ENCODE results near the gene KCNJ15. TPM values are rescaled to one million over a fixed set of nuclear protein-coding genes. Genes with fewer than 3 reads are reported as not detected.
"Not testable (repeated sequence)": the region's sequence is repeated elsewhere in the genome, so short reads cannot be mapped to it uniquely, and the experiment has no call there.

Gene KCNJ15
- total RNA-seq, 1 experiment from 2014 or later = not detected

GRCh38 chr21:38227401-38227800, 29.4 kb upstream of the KCNJ15 start:
- Histone ChIP-seq H3K4me1 (ENCODE audit: low read length) (no peaks in the 10 kb centered on the region), H3K27ac (ENCODE audit: low read length) (no peak overlapping the region), H3K4me2 (ENCODE audit: low read depth, low read length, poor library complexity, severe bottlenecking) (no peak overlapping the region), H3K79me2 (ENCODE audit: low read length) (no peaks in the 10 kb centered on the region), H3K9me3 (ENCODE audit: low read length) (peaks cover 44% of the 10 kb centered on the region), H3K4me3 (ENCODE audit: low read length) (no peak overlapping the region), H4K20me1 (ENCODE audit: insufficient read depth, low read depth, low read length) (no peaks in the 10 kb centered on the region), H3K9ac (ENCODE audit: low read length) (no peak overlapping the region), H2AFZ (ENCODE audit: low read length) (no peak overlapping the region), H3K9me2 (replicated peaks; ENCODE audit: insufficient read depth, low read length) (no peaks in the 10 kb centered on the region), H3K36me3 (ENCODE audit: insufficient read depth, low read length) (no peaks in the 10 kb centered on the region), H3K27me3 (ENCODE audit: low read length) (no peaks in the 10 kb centered on the region)
- DNase-seq = no peak

DNA sequence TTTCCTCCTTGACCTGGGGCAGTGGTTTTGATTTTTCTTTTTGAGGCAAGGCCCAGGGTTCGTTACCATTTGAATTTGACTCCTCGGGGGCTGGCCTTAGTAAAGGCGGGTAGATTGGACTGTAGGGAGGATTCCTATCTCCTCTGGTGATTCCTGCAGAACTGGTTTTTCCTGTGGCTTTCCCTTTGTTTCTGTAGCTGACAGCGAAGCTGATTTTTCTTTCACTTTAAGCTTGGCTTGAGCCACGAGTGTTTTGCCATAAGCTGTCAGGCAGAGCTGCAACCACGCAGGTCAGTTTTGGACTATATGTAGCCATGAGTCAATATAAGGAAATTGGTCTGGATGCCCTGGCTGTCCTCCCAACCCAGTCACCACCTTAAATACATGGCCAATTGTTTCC, 28.7 kb upstream of the KCNJ15 start:
- Histone ChIP-seq H3K27me3 (ENCODE audit: low read length) (no peaks in the 10 kb centered on the region), H3K27ac (ENCODE audit: low read length) (no peak overlapping the region), H3K4me1 (ENCODE audit: low read length) (no peaks in the 10 kb centered on the region), H3K9me3 (ENCODE audit: low read length) (peaks cover 44% of the 10 kb centered on the region), H2AFZ (ENCODE audit: low read length) (no peak overlapping the region), H4K20me1 (ENCODE audit: insufficient read depth, low read depth, low read length) (no peaks in the 10 kb centered on the region), H3K79me2 (ENCODE audit: low read length) (no peaks in the 10 kb centered on the region), H3K36me3 (ENCODE audit: insufficient read depth, low read length) (no peaks in the 10 kb centered on the region), H3K4me3 (ENCODE audit: low read length) (no peak overlapping the region), H3K4me2 (ENCODE audit: low read depth, low read length, poor library complexity, severe bottlenecking) (no peak overlapping the region), H3K9ac (ENCODE audit: low read length) (no peak overlapping the region), H3K9me2 (replicated peaks; ENCODE audit: insufficient read depth, low read length) (no peaks in the 10 kb centered on the region)
- no peak for DNase-seq

DNA sequence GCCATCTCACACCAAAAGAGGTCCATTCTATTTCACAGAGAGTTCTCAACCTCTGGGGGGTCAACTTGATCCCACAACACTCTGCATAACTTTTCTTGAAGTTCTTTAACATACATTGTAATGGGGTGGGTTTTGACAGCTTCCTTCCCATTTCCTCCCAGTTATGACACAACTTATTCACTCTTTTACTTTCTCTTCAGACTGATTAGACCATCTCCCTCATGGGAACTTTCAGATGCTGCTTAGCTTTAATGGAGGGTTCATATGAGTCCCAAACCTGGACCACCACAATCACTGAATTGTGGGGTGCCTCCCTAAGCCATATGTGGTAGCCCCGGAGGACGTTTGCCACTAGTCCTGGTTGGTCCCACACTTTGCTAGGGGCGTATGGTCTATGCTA, 28.3 kb upstream of the KCNJ15 start:
- Histone ChIP-seq H3K27me3 (ENCODE audit: low read length) (no peaks in the 10 kb centered on the region), H3K27ac (ENCODE audit: low read length) (no peak overlapping the region), H2AFZ (ENCODE audit: low read length) (no peak overlapping the region), H3K9me2 (replicated peaks; ENCODE audit: insufficient read depth, low read length) (no peaks in the 10 kb centered on the region), H4K20me1 (ENCODE audit: insufficient read depth, low read depth, low read length) (no peaks in the 10 kb centered on the region), H3K9me3 (ENCODE audit: low read length) (peaks cover 41% of the 10 kb centered on the region), H3K4me3 (ENCODE audit: low read length) (no peak overlapping the region), H3K36me3 (ENCODE audit: insufficient read depth, low read length) (no peaks in the 10 kb centered on the region), H3K9ac (ENCODE audit: low read length) (no peak overlapping the region), H3K4me1 (ENCODE audit: low read length) (no peaks in the 10 kb centered on the region), H3K4me2 (ENCODE audit: low read depth, low read length, poor library complexity, severe bottlenecking) (no peak overlapping the region), H3K79me2 (ENCODE audit: low read length) (no peaks in the 10 kb centered on the region)
- no peak for DNase-seq

- Histone ChIP-seq H3K79me2 (ENCODE audit: low read length) (no peaks in the 10 kb centered on the region), H3K36me3 (ENCODE audit: insufficient read depth, low read length) (no peaks in the 10 kb centered on the region), H3K4me1 (ENCODE audit: low read length) (no peaks in the 10 kb centered on the region), H3K4me3 (ENCODE audit: low read length) (no peak overlapping the region), H2AFZ (ENCODE audit: low read length) (no peak overlapping the region), H3K9me2 (replicated peaks; ENCODE audit: insufficient read depth, low read length) (no peaks in the 10 kb centered on the region), H4K20me1 (ENCODE audit: insufficient read depth, low read depth, low read length) (no peaks in the 10 kb centered on the region), H3K9me3 (ENCODE audit: low read length) (peaks cover 34% of the 10 kb centered on the region), H3K27me3 (ENCODE audit: low read length) (no peaks in the 10 kb centered on the region), H3K4me2 (ENCODE audit: low read depth, low read length, poor library complexity, severe bottlenecking) (no peak overlapping the region), H3K27ac (ENCODE audit: low read length) (no peak overlapping the region), H3K9ac (ENCODE audit: low read length) (no peak overlapping the region)
- DNase-seq = peak; percentile 43
These were observed 27.4 kb upstream of the KCNJ15 start for GRCh38 chr21:38229260-38229877.

DNA sequence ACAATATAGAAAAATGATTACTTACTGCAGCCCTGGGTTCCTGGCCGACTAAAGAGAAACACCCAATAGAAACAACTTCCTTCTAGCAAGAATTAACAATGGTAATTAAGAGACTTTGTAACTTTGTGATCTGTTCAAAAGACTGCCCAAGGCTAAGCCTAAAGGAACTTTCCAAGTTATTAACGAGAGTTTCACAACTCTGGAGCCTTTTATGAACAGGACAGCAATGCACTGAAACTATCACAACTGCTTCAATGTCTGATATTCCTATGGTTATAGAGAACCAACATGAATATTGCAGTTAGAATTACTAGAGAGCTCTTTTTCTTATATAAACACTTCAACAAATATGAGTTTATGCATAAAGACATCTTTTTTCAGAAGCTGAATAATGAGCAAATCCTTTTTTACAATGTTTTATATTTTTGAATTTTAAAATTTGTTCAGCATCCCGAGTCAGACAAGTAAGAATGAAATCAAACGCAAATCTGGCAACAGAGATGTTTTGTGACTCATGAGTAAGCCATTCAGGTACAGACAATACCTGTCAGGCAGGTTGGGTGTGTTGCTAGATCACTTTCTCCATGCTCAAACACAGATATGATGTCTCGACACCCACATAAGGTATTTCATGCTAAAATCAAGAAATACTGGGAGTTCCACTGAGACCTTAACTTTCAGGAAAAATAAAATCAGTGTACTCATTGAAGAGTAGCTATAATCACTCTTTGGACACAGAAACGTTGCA, 22.2 kb upstream of the KCNJ15 start:
- Histone ChIP-seq H3K27ac (ENCODE audit: low read length) (no peak overlapping the region), H3K4me2 (ENCODE audit: low read depth, low read length, poor library complexity, severe bottlenecking) (no peak overlapping the region), H3K79me2 (ENCODE audit: low read length) (no peaks in the 10 kb centered on the region), H3K9me2 (replicated peaks; ENCODE audit: insufficient read depth, low read length) (no peaks in the 10 kb centered on the region), H2AFZ (ENCODE audit: low read length) (no peak overlapping the region), H3K4me1 (ENCODE audit: low read length) (no peaks in the 10 kb centered on the region), H3K4me3 (ENCODE audit: low read length) (no peak overlapping the region), H4K20me1 (ENCODE audit: insufficient read depth, low read depth, low read length) (no peaks in the 10 kb centered on the region), H3K9ac (ENCODE audit: low read length) (no peak overlapping the region), H3K36me3 (ENCODE audit: insufficient read depth, low read length) (no peaks in the 10 kb centered on the region), H3K27me3 (ENCODE audit: low read length) (no peaks in the 10 kb centered on the region), H3K9me3 (ENCODE audit: low read length) (peaks cover 2% of the 10 kb centered on the region)
- DNase-seq = no peak

DNA sequence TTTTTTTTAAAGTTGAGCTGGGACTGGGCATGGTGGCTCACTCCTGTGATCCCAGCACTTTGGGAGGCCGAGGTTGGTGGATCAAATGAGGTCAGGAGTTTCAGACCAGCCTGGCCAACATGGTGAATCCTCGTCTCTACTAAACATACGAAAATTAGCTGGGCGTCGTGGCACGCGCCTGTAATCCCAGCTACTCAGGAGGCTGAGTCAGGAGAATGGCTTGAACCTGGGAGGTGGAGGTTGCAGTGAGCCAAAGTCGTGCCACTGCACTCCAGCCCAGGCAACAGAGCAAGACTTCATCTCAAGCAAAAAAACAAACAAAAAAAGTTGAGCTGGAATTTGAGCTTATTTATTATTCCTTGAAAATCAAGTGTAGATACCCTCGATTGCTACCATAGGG, 21.5 kb upstream of the KCNJ15 start:
- H3K27ac ChIP-seq (ENCODE audit: low read length); H4K20me1 ChIP-seq (ENCODE audit: insufficient read depth, low read depth, low read length); H3K36me3 ChIP-seq (ENCODE audit: insufficient read depth, low read length); H3K27me3 ChIP-seq (ENCODE audit: low read length); H3K79me2 ChIP-seq (ENCODE audit: low read length); H3K4me1 ChIP-seq (ENCODE audit: low read length); H3K9me2 ChIP-seq (replicated peaks; ENCODE audit: insufficient read depth, low read length); H3K4me2 ChIP-seq (ENCODE audit: low read depth, low read length, poor library complexity, severe bottlenecking); DNase-seq; H3K4me3 ChIP-seq (ENCODE audit: low read length); H3K9ac ChIP-seq (ENCODE audit: low read length); H2AFZ ChIP-seq (ENCODE audit: low read length); H3K9me3 ChIP-seq (ENCODE audit: low read length): not testable (repeated sequence)

DNA sequence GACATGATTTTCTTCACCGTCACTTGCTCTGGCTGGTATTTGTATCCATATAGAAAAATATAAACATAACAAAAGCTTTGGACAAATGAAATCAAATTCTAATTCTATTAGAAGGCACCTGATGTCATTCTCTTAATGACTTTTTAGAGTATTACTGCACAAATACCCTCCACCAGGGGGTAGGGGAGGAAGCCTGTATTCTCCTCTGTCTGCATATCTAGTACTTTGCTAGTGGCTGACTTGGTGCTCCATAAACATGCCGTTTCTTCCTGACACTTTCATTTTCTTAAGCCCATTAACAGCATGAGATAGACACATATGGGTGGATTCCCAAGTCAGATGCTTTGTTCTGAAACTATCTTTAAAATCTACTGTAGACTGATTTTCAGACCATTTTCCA, 20.6 kb upstream of the KCNJ15 start:
- Histone ChIP-seq H2AFZ (ENCODE audit: low read length) (no peak overlapping the region), H3K9me3 (ENCODE audit: low read length) (no peaks in the 10 kb centered on the region), H3K27me3 (ENCODE audit: low read length) (no peaks in the 10 kb centered on the region), H4K20me1 (ENCODE audit: insufficient read depth, low read depth, low read length) (no peaks in the 10 kb centered on the region), H3K79me2 (ENCODE audit: low read length) (no peaks in the 10 kb centered on the region), H3K9me2 (replicated peaks; ENCODE audit: insufficient read depth, low read length) (no peaks in the 10 kb centered on the region), H3K4me2 (ENCODE audit: low read depth, low read length, poor library complexity, severe bottlenecking) (no peak overlapping the region), H3K9ac (ENCODE audit: low read length) (no peak overlapping the region), H3K36me3 (ENCODE audit: insufficient read depth, low read length) (no peaks in the 10 kb centered on the region), H3K4me3 (ENCODE audit: low read length) (no peak overlapping the region), H3K4me1 (ENCODE audit: low read length) (no peaks in the 10 kb centered on the region), H3K27ac (ENCODE audit: low read length) (no peak overlapping the region)
- DNase-seq = no peak

- no peak overlapping the region for H3K27ac ChIP-seq (ENCODE audit: low read length)
- H2AFZ ChIP-seq (ENCODE audit: low read length) = no peak overlapping the region
- no peaks in the 10 kb centered on the region for H3K9me3 ChIP-seq (ENCODE audit: low read length)
- no peak overlapping the region for H3K9ac ChIP-seq (ENCODE audit: low read length)
- H3K4me1 ChIP-seq (ENCODE audit: low read length) = no peaks in the 10 kb centered on the region
- no peaks in the 10 kb centered on the region for H3K9me2 ChIP-seq (replicated peaks; ENCODE audit: insufficient read depth, low read length)
- no peaks in the 10 kb centered on the region for H3K79me2 ChIP-seq (ENCODE audit: low read length)
- no peak overlapping the region for H3K4me2 ChIP-seq (ENCODE audit: low read depth, low read length, poor library complexity, severe bottlenecking)
- no peak overlapping the region for H3K4me3 ChIP-seq (ENCODE audit: low read length)
- H3K27me3 ChIP-seq (ENCODE audit: low read length) = no peaks in the 10 kb centered on the region
- no peaks in the 10 kb centered on the region for H4K20me1 ChIP-seq (ENCODE audit: insufficient read depth, low read depth, low read length)
- no peaks in the 10 kb centered on the region for H3K36me3 ChIP-seq (ENCODE audit: insufficient read depth, low read length)
- DNase-seq = no peak
These were observed 17.1 kb upstream of the KCNJ15 start for GRCh38 chr21:38239672-38240071.

Data from Karpas-422 (cell line).